ENCODE measurements around the gene CMSS1.

DNA sequence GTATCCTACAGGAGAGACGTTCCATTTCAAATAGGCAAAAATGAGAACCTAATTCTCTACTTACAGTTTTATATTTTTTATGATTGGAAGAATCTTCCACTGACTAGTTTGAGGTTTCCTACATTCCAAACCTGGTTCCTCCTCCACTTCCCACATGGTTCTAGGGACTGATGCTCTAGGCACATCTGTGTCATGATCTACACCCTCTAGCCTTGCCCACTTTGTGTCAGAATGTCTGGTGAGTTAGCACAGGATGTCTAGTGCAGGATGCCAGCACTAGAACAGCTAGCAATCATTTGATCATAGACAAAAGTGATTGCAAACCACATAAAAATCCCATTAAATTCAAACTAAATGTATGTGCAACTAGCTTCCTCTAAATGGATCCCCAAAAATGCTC lies 323.3 kb downstream of the CMSS1 start:
- TF ChIP-seq YY1 (IDR thresholded peaks at IDR 0.05; ENCODE audit: insufficient read depth, insufficient read length) (no peak), ZNF274 (IDR thresholded peaks at IDR 0.05; ENCODE audit: low read depth, low read length) (no peak), SUZ12 (IDR thresholded peaks at IDR 0.05; ENCODE audit: extremely low read depth, insufficient read depth, insufficient read length) (no peak)
